Nephron (organoid): Measurements from ENCODE around the gene TPD52L2.

Experiments used
- H3K27ac Mint-ChIP-seq, 3 experiments: 2 replicates each; pipeline ENCODE4 v1.8.0; 2020; ENCODE audit warnings: mixed read lengths in 3 of 3, mild to moderate bottlenecking in 2 of 3, moderate library complexity in 1 of 3
- H3K27me3 Mint-ChIP-seq: 2 replicates; pipeline ENCODE4 v1.8.0; 2021; ENCODE audit warnings: low read depth, mild to moderate bottlenecking, moderate library complexity, mixed read lengths
- H3K36me3 Mint-ChIP-seq: 2 replicates; pipeline ENCODE4 v1.8.0; 2020; ENCODE audit warnings: low read depth, mixed read lengths
- H3K4me1 Mint-ChIP-seq: 2 replicates; pipeline ENCODE4 v1.8.0; 2020; ENCODE audit warnings: mixed read lengths
- H3K4me3 Mint-ChIP-seq, 3 experiments: 2 replicates each; pipeline ENCODE4 v1.8.0; 2020; ENCODE audit warnings: mild to moderate bottlenecking in 3 of 3, mixed read lengths in 3 of 3, moderate library complexity in 2 of 3
- H3K9me3 Mint-ChIP-seq: 2 replicates; pipeline ENCODE4 v1.8.0; 2020; ENCODE audit warnings: mixed read lengths
- CTCF ChIP-seq, 3 experiments: fragments of 200-600 bp; sonication (generic); IDR thresholded peaks; one replicate each; pipeline ENCODE4 v1.5.0; 2021; ENCODE audit warnings: antibody characterized with exemption in 3 of 3; ENCODE audit not compliant: unreplicated experiment in 3 of 3

The TPD52L2 gene

GRCh38 chr20:63917811-63918210 lies 52.7 kb downstream of the TPD52L2 start:
- Mint-ChIP-seq H3K9me3 (peaks cover 4% of the 10 kb centered on the region), H3K27me3 (no peaks in the 10 kb centered on the region), H3K27ac (peak overlapping the region in 1 of 3 experiments; percentile 17), H3K4me1 (peaks cover 5% of the 10 kb centered on the region), H3K36me3 (peaks cover 29% of the 10 kb centered on the region), H3K4me3 (no peak overlapping the region)
- TF ChIP-seq CTCF (IDR thresholded peaks at IDR 0.05; ENCODE audit: unreplicated experiment in 3 of 3) = no peak

GRCh38 chr20:63919130-63919529 lies 54.1 kb downstream of the TPD52L2 start:
- H3K9me3 Mint-ChIP-seq = peaks cover 4% of the 10 kb centered on the region

DNA sequence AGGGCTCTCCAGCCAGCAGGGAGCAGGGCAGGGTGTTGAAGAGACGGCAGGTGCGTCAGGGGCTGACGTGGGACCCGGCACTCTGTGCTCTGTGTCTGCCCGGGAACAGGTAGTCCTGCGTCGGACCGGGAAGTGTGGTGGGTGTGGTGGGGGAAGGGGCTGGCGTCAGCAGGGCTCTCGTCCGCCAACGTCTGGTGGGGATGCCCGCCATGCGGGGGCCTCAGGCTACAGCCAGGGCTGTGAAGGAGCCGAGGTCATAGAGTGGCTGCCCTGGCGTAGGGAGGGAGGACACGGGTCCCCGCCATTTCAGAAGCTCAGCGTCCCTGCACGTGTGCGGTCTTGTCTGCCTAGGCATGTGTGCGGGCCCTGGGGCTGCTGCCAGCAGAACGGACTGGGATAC lies 55.2 kb downstream of the TPD52L2 start:
- H3K9me3 Mint-ChIP-seq = peaks cover under 1% of the 10 kb centered on the region
- no peak overlapping the region for H3K4me3 Mint-ChIP-seq
- H3K36me3 Mint-ChIP-seq = peaks cover 25% of the 10 kb centered on the region
- peaks cover 5% of the 10 kb centered on the region for H3K4me1 Mint-ChIP-seq
- TF ChIP-seq CTCF (IDR thresholded peaks at IDR 0.05; ENCODE audit: unreplicated experiment in 3 of 3) = no peak
- no peak overlapping the region for H3K27ac Mint-ChIP-seq
- no peaks in the 10 kb centered on the region for H3K27me3 Mint-ChIP-seq

More at GRCh38 chr20:63919130-63919529, 54.1 kb downstream of the TPD52L2 start:
- no peaks in the 10 kb centered on the region for H3K27me3 Mint-ChIP-seq
- peaks cover 5% of the 10 kb centered on the region for H3K4me1 Mint-ChIP-seq
- H3K27ac Mint-ChIP-seq = no peak overlapping the region
- H3K4me3 Mint-ChIP-seq = no peak overlapping the region
- no peak for TF ChIP-seq CTCF (IDR thresholded peaks at IDR 0.05; ENCODE audit: unreplicated experiment in 3 of 3)
- peaks cover 29% of the 10 kb centered on the region for H3K36me3 Mint-ChIP-seq

- no peak for TF ChIP-seq CTCF (IDR thresholded peaks at IDR 0.05; ENCODE audit: unreplicated experiment in 3 of 3)
- peak overlapping the region; percentile 5 to 24 (median 19) for H3K27ac Mint-ChIP-seq
- H3K27me3 Mint-ChIP-seq = no peaks in the 10 kb centered on the region
- peaks cover 10% of the 10 kb centered on the region for H3K4me1 Mint-ChIP-seq
- H3K4me3 Mint-ChIP-seq = no peak overlapping the region
- H3K9me3 Mint-ChIP-seq = no peaks in the 10 kb centered on the region
- peaks cover 29% of the 10 kb centered on the region for H3K36me3 Mint-ChIP-seq
These were observed 58.6 kb downstream of the TPD52L2 start for GRCh38 chr20:63923651-63924050.

GRCh38 chr20:63924241-63924640 lies 59.2 kb downstream of the TPD52L2 start:
- peak overlapping the region in 2 of 3 experiments; percentile 19 to 24 for H3K27ac Mint-ChIP-seq
- H3K9me3 Mint-ChIP-seq = no peaks in the 10 kb centered on the region
- H3K4me3 Mint-ChIP-seq = no peak overlapping the region
- no peak for TF ChIP-seq CTCF (IDR thresholded peaks at IDR 0.05; ENCODE audit: unreplicated experiment in 3 of 3)
- peaks cover 10% of the 10 kb centered on the region for H3K4me1 Mint-ChIP-seq
- H3K36me3 Mint-ChIP-seq = peaks cover 34% of the 10 kb centered on the region
- H3K27me3 Mint-ChIP-seq = no peaks in the 10 kb centered on the region

GRCh38 chr20:63926298-63926697 lies 61.2 kb downstream of the TPD52L2 start:
- Mint-ChIP-seq H3K4me1 (peaks cover 10% of the 10 kb centered on the region), H3K4me3 (no peak overlapping the region), H3K36me3 (peaks cover 46% of the 10 kb centered on the region), H3K27me3 (no peaks in the 10 kb centered on the region), H3K27ac (no peak overlapping the region), H3K9me3 (no peaks in the 10 kb centered on the region)
- TF ChIP-seq CTCF (IDR thresholded peaks at IDR 0.05; ENCODE audit: unreplicated experiment in 3 of 3) = no peak
